SU-DHL-6 (cell line): ENCODE results near the gene EPS8L1.

Experiments
- EZH2phosphoT487 ChIP-seq: fragments of 200-600 bp; sonication (generic), shearing (Covaris generic); conservative IDR thresholded peaks from 2 replicates; pipeline ENCODE4 v1.6.1; 2018; ENCODE audit warnings: mild to moderate bottlenecking, antibody characterized with exemption, low read length, moderate library complexity, mixed read lengths
- TF ChIP-seq, protein P1 (sequence below): fragments of 200-600 bp; sonication (generic); IDR thresholded peaks from one replicate; pipeline ENCODE4 v1.5.1; 2017; ENCODE audit warnings: antibody characterized with exemption, mild to moderate bottlenecking, low read length, moderate library complexity; ENCODE audit not compliant: insufficient read depth, poor library complexity, severe bottlenecking

DNA sequence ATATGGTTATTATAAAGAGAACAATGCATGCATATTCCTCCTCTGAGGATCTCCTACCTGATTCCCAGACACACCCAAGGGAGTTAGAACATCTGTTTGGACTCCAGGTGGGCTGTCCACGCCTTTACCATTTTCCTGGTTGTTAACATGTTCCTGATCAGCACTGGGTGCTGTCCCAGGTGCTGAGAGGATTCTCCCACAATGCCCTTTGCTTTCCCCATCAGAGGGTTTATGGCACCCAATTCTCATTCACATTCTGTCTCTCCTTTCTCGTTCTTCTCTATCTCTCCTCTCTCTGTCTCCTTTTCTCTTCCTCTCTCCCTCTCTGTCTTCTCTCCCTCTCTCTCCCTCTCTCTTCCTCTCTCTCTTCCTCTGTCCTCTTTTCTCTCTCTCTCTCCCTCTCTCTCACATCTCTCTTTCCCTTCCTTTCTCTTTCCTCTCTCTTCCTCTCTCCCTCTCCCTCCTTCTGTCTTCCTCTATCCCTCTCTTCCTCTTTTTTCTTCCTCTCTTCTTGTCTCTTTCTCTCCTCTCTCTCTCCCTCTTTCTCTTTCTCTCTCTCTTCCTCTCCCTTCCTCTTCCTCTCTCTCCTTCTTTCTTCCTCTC, 9.5 kb upstream of the EPS8L1 start:
- TF ChIP-seq, protein P1, sequence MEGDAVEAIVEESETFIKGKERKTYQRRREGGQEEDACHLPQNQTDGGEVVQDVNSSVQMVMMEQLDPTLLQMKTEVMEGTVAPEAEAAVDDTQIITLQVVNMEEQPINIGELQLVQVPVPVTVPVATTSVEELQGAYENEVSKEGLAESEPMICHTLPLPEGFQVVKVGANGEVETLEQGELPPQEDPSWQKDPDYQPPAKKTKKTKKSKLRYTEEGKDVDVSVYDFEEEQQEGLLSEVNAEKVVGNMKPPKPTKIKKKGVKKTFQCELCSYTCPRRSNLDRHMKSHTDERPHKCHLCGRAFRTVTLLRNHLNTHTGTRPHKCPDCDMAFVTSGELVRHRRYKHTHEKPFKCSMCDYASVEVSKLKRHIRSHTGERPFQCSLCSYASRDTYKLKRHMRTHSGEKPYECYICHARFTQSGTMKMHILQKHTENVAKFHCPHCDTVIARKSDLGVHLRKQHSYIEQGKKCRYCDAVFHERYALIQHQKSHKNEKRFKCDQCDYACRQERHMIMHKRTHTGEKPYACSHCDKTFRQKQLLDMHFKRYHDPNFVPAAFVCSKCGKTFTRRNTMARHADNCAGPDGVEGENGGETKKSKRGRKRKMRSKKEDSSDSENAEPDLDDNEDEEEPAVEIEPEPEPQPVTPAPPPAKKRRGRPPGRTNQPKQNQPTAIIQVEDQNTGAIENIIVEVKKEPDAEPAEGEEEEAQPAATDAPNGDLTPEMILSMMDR = no peak
- no peak for TF ChIP-seq EZH2phosphoT487
